HG02571 (cell line): Measurements from ENCODE around the gene CYTH4.

Source experiments
- ATAC-seq: cut with Tn5 transposase; IDR thresholded peaks from one replicate; pipeline ENCODE4 v1.9.1; 2021; ENCODE audit warnings: mild to moderate bottlenecking, moderate library complexity; ENCODE audit not compliant: unreplicated experiment

The CYTH4 gene

DNA sequence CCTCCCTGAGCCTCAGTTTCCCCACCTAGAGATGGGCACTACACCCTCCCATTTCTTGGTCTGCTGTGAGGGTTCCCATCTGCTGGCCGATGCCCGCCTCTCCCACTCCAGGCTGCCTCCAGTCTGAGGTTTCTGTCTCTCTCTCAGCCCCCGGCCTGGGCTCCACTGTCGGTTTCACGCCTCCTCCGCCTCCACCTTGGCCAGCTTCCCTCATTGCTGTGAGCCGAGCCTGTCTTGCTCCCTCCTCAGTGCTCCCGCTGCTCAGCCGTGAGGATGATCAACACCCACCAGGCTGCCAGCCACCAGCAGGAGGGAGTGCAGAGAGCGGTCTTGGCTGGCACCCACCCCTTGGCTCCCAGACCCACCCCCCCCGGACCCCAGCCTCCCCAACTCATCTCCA, 61.0 kb downstream of the CYTH4 start:
- no peak for ATAC-seq

DNA sequence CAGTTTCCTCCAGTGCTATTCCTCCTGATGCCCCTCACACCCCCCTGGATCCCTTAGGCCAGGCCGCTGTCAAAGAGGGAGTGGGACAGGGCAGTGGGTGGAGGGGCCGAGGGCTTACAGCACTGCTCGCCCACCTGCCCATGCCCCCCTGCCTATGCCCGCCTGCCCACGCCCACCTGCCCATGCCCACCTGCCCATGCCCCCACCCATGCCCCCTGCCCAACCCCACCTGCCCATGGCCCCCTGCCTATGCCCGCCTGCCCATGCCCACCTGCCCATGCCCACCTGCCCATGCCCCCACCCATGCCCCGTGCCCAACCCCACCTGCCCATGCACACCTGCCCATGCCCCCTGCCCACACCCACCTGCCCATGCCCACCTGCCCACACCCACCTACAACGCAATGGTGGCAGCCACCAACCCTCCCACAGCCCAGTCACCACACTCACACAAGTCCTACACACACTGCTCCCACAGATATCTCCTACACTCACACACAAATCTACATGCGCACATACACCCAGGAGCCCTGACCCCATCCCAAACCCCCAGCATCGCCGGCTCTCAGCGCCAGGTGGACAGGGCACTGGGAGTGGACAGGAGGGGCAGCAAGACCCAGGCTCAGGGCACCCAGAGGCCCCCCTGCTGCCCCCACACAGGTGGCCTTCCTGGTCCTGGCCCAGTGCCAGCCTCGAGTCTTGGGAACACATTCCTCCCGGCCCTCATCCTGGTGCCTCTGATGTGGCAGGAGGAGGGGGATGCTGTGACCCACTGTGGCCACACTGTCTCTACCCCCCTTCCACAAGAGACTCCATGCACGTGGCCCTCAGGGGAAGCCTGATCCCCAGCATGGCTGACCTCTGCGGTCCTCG, 61.8 kb downstream of the CYTH4 start:
- ATAC-seq, result no peak

DNA sequence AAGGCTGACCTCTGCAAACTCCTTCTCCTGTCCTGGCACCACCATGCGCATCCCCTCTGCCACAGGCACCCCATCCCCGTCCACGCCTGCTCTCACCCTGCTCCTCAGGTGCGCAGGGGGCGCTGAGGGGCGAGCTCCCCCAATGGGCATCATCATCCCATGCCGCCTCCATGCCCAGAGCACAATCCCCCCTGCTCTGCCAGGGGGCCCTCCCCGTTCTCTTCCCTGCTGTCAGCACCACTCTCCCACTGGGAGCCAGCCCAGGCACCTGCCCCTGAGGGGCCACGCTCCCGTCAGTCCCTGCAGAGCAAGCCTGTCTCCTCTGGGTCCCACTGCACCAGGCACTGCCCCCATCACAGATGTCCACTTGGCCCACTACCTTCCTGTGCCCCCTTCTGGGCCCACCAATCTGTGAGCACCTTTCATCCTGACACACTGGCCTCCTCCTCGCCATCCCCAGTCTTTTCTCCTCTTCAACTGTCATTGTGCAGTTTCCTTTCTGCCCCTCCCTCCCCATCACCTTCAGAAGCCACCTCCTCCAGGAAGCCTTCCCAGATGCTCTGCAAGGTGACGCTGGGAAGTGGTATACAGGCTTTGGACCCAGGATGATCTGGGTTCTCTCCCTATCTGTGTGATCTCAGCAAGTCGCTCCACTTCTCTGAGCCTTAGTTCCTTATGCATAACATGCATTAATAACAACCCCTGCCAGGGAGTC, 62.6 kb downstream of the CYTH4 start:
- ATAC-seq, result no peak

GRCh38 chr22:37345863-37346504, 63.7 kb downstream of the CYTH4 start:
- ATAC-seq, result no peak

- no peak for ATAC-seq
Measured at GRCh38 chr22:37346505-37346895, 64.2 kb downstream of the CYTH4 start.

- ATAC-seq, result no peak
Measured at GRCh38 chr22:37349043-37349814, 66.9 kb downstream of the CYTH4 start.

DNA sequence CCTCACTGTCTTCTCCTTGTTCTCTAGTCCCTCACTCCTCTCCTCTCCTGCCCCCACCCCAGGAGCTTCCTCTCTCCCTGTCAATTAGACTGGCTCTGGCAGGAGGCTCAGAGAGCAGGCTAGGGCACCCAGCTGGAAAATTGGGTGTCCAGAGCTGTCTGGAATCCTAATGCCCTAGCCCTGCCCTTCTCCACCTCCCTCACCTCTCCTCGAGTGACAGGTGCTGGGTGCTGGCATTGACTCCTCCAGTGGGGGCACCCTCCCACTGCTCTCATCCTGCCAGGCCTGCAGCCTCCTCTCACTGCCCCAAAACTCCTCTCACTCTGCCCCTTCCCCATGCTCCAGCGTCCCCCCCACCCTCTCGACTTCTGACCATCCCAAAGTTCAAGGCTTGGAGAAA, 68.9 kb downstream of the CYTH4 start:
- no peak for ATAC-seq

GRCh38 chr22:37352481-37352880, 70.2 kb downstream of the CYTH4 start:
- ATAC-seq, result no peak

GRCh38 chr22:37353839-37354238, 71.5 kb downstream of the CYTH4 start:
- ATAC-seq, result no peak

DNA sequence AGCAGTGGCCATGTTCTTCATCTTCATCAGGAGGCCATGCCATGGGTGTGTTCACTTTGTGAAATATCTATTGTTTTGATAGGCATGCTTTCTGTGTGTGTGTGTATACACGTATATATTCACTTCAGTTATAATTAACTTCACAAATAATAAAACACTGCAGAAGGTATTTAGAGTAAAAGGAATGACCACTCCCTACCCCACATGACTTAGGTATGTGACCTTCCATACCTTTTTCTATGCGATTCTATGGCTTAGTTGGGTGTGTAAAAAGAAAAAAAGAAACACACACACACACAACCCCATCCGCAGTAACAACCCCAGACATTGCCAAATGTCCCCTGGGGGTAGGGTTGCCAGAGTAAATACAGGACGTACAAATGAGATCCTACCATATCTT, 72.0 kb downstream of the CYTH4 start:
- ATAC-seq, result no peak

- no peak for ATAC-seq
Measured at GRCh38 chr22:37354670-37355069, 72.4 kb downstream of the CYTH4 start.

GRCh38 chr22:37355174-37355573, 72.9 kb downstream of the CYTH4 start:
- no peak for ATAC-seq

GRCh38 chr22:37356922-37357321, 74.6 kb downstream of the CYTH4 start:
- ATAC-seq, result no peak

GRCh38 chr22:37357446-37358075, 75.3 kb downstream of the CYTH4 start:
- ATAC-seq, result no peak

DNA sequence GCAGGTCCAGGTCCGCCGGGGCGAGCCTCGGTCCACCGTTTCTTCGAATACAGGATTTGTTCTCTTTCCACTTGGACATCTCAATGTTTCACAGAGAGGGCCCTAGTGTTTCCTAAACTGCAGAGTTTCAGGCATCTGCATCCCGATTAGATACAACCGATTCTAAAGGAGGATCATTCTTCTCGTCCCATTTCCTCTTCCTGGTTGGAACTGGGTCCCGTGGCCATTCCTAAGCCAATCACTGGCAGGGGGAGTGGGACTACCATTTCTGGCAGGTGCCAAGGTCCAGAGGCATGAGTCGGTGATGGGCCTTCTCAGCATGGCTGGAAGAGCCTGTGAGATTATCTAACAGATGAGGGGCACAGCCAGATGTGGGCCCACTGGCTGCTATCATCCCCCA, 76.1 kb downstream of the CYTH4 start:
- no peak for ATAC-seq

- ATAC-seq, result no peak
Measured at GRCh38 chr22:37358917-37359316, 76.6 kb downstream of the CYTH4 start.

DNA sequence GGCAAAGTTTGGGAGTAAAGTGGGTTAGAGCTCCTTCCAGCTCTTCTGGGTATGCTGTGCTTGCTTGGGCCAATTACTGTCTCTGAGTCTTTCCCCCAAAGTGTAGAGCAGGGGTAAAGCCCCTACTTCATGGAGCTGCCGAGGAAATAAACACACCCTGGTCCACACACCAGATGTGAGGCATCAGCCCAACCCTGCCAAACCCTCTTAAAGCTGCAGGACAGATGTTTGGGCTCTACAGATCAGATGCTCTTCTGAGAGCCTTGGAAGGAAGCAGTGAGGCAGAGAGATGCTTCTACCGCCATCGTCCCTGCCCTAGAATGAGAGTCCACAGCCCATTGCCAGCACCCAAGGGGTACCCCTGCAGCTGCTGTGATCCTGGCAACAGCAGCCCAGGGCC, 80.3 kb downstream of the CYTH4 start:
- no peak for ATAC-seq

DNA sequence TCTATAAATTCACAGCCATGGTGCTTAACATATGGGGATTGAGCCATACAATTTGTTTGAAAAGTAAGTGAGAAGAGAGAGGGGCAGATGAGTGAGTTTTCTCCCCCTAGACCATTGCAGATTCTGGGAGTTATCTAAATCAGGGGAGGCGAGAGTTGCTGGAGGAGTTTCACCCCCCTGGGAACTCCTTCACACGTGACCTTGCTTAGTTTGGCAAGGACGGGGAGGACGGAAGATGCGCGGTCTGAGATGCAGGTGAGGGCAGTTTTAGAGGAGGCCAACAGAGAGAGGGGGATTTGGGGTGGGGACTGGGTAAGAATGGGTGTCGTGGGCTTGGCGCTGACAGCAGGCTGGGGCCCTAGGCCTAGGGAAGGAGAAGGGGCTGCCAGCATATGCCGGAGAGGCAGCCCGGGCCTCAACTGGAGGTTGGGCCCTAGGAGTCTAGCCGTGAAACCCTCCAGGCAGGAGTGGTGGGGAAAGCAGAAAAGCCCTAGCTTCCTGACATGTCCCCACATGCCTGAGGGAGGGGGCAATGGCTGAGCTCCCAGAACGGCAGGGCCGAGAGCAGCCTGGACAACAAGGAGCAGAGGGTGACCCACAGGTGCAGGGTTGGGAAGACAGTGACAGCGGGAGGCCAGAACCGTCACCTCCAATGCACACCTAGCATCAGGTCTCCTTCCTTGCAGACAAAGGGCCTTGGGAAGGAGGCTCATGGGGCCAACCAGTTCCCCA, 81.1 kb downstream of the CYTH4 start:
- no peak for ATAC-seq
